OCI-M1 (cell line): ENCODE measurements around the gene FCMR.
A peak's percentile ranks its signal among the peaks of the same experiment; 100 is the strongest.

Experiments
- DNase-seq: peaks from one replicate; lab custom pipeline; 2025; lab: John Stamatoyannopoulos, UW

Gene FCMR

GRCh38 chr1:206923009-206923960, 1.5 kb upstream of the FCMR start:
- DNase-seq: no peak

- DNase-seq: no peak
Observed at GRCh38 chr1:206922524-206922923, 783 bp upstream of the FCMR start.

GRCh38 chr1:206918076-206918475, 3.7 kb downstream of the FCMR start:
- no peak for DNase-seq

GRCh38 chr1:206916000-206916709, 5.6 kb downstream of the FCMR start:
- no peak for DNase-seq

- no peak for DNase-seq
Observed at GRCh38 chr1:206915030-206915735, 6.6 kb downstream of the FCMR start.

GRCh38 chr1:206913766-206914537, 7.8 kb downstream of the FCMR start:
- no peak for DNase-seq

GRCh38 chr1:206912445-206913095, 9.2 kb downstream of the FCMR start:
- DNase-seq: peak; percentile 93

GRCh38 chr1:206911064-206911663, 10.6 kb downstream of the FCMR start:
- peak; percentile 78 for DNase-seq

- DNase-seq: no peak
Observed at GRCh38 chr1:206909883-206910318, 11.8 kb downstream of the FCMR start.

GRCh38 chr1:206909161-206909882, 12.4 kb downstream of the FCMR start:
- no peak for DNase-seq

GRCh38 chr1:206908038-206908437, 13.7 kb downstream of the FCMR start:
- DNase-seq: no peak

- DNase-seq: peak; percentile 26
Observed at GRCh38 chr1:206907304-206907991, 14.3 kb downstream of the FCMR start.

GRCh38 chr1:206905295-206906164, 16.2 kb downstream of the FCMR start:
- no peak for DNase-seq

GRCh38 chr1:206904423-206905142, 17.2 kb downstream of the FCMR start:
- no peak for DNase-seq

- no peak for DNase-seq
Observed at GRCh38 chr1:206903687-206904086, 18.1 kb downstream of the FCMR start.

GRCh38 chr1:206902702-206903101, 19.0 kb downstream of the FCMR start:
- no peak for DNase-seq

GRCh38 chr1:206901944-206902343, 19.8 kb downstream of the FCMR start:
- no peak for DNase-seq

GRCh38 chr1:206900149-206900548, 21.6 kb downstream of the FCMR start:
- DNase-seq: no peak
